Mesothelial cell of epicardium (in vitro differentiated cells): Measurements from ENCODE around the gene CD6. TPM values are rescaled to one million over a fixed set of nuclear protein-coding genes. Genes with fewer than 3 reads are reported as not detected.

Source experiments
- DNase-seq, 2 experiments: peaks; one replicate each; pipeline ENCODE4 v3.0.0; 2021; ENCODE audit warnings: low spot score in 2 of 2; ENCODE audit not compliant: unreplicated experiment in 2 of 2
- H3K27ac Mint-ChIP-seq: 2 replicates; pipeline ENCODE4 v1.8.0; 2021; ENCODE audit warnings: mixed read lengths
- H3K27me3 Mint-ChIP-seq: 2 replicates; pipeline ENCODE4 v1.8.0; 2021; ENCODE audit warnings: low read depth, mixed read lengths
- H3K36me3 Mint-ChIP-seq: 2 replicates; pipeline ENCODE4 v1.8.0; 2021; ENCODE audit warnings: mixed read lengths
- H3K4me1 Mint-ChIP-seq: 2 replicates; pipeline ENCODE4 v1.8.0; 2021; ENCODE audit warnings: mixed read lengths
- H3K4me3 Mint-ChIP-seq: 2 replicates; pipeline ENCODE4 v1.8.0; 2021; ENCODE audit warnings: mild to moderate bottlenecking, moderate library complexity, mixed read lengths
- H3K9me3 Mint-ChIP-seq: 2 replicates; pipeline ENCODE4 v1.8.0; 2021; ENCODE audit warnings: mixed read lengths
- CTCF ChIP-seq: fragments of 200-600 bp; sonication (generic); IDR thresholded peaks from one replicate; pipeline ENCODE4 v1.5.0; 2021; ENCODE audit warnings: antibody characterized with exemption; ENCODE audit not compliant: unreplicated experiment
- total RNA-seq: library from RNA; stranded (reverse); gene quantifications from 3 replicates; pipeline ENCODE4 v1.2.1, GENCODE V29; 2021

Gene CD6
- total RNA-seq, 1 donor from 2014 or later: 0.31 TPM

GRCh38 chr11:60987577-60988277 is 16.2 kb downstream of the CD6 start:
- Mint-ChIP-seq H3K4me3 (no peak overlapping the region), H3K9me3 (no peaks in the 10 kb centered on the region), H3K4me1 (peaks cover 6% of the 10 kb centered on the region), H3K36me3 (no peaks in the 10 kb centered on the region), H3K27me3 (peaks cover 44% of the 10 kb centered on the region), H3K27ac (no peak overlapping the region)
- DNase-seq: no peak
- TF ChIP-seq CTCF: no peak

DNA sequence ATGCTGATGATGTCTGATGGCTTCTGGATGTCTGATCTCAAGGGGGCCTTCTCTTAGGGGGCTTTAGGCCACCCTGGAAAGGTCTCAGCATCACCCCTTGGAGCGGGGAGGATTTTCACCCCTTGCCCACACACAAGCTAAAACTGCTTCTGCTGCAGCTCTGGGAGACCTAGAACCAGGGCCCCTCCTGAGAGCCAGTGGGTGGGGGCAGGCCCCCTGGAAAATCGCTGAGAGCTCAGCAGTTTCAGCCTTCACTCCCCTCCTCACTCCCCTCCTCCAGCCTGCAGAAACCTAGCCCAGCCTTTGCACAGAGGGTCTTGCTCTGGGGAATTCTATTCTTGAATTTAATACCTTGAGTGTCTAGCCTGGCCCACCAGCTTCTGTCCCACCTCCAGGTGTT is 17.2 kb downstream of the CD6 start:
- Mint-ChIP-seq H3K4me3 (no peak overlapping the region), H3K4me1 (peaks cover 15% of the 10 kb centered on the region), H3K9me3 (no peaks in the 10 kb centered on the region), H3K27me3 (peaks cover 45% of the 10 kb centered on the region), H3K36me3 (no peaks in the 10 kb centered on the region), H3K27ac (no peak overlapping the region)
- no peak for DNase-seq
- no peak for TF ChIP-seq CTCF

DNA sequence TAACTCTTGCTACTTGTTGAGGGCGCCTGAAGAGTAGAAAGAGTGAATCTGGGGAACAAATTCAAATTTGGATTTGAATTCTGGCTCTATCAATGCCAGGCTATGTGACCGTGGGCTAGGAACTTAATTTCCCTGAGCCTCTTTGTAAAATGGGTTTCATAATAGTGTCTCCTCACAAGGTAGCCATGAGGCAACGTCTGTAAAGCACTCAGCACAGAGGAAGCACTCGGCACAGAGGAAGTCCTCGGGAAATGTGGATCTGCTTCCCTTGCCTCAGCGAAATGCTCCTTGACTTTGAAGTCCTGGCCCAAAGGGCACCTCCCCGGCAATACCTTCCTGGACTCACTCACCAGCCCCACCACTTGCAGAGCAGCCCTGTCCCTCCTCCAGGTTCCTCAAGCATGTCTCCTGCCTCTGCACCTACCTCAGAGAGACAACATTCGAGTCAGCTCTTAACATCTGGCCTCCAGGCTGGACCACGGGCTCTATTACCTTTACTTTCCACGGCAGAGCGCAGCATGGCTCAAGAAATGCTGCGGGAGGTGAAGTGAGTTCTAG is 17.7 kb downstream of the CD6 start:
- no peak for DNase-seq
- peaks cover 45% of the 10 kb centered on the region for H3K27me3 Mint-ChIP-seq
- no peak overlapping the region for H3K27ac Mint-ChIP-seq
- no peak overlapping the region for H3K4me3 Mint-ChIP-seq
- H3K4me1 Mint-ChIP-seq: peaks cover 18% of the 10 kb centered on the region
- H3K36me3 Mint-ChIP-seq: no peaks in the 10 kb centered on the region
- no peak for TF ChIP-seq CTCF
- H3K9me3 Mint-ChIP-seq: no peaks in the 10 kb centered on the region

DNA sequence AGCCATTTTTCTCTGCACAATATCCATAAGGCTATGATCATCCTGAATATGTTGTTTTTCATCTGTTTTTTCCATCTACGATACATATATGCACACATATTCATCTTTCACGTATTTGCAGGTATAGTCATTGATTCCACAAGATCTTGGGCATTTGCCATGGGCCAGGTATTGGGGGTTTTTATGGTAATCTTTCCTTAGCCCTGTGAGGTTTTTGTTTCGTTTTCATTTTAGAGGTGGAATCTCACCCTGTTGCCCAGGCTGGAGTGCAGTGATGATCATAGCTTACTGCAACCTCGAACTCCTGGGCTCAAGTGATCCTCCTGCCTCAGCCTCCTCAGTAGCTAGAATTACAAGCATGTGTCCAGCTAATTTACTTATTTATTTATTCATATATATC is 20.0 kb downstream of the CD6 start:
- peaks cover 40% of the 10 kb centered on the region for H3K27me3 Mint-ChIP-seq
- no peaks in the 10 kb centered on the region for H3K36me3 Mint-ChIP-seq
- no peak overlapping the region for H3K27ac Mint-ChIP-seq

GRCh38 chr11:60992842-60993409 is 21.4 kb downstream of the CD6 start:
- no peak overlapping the region for H3K4me3 Mint-ChIP-seq
- H3K4me1 Mint-ChIP-seq: peaks cover 24% of the 10 kb centered on the region
- H3K27ac Mint-ChIP-seq: no peak overlapping the region
- no peak for TF ChIP-seq CTCF
- no peaks in the 10 kb centered on the region for H3K36me3 Mint-ChIP-seq
- peaks cover 34% of the 10 kb centered on the region for H3K27me3 Mint-ChIP-seq
- no peak for DNase-seq
- no peaks in the 10 kb centered on the region for H3K9me3 Mint-ChIP-seq

More for the DNA sequence above, 20.0 kb downstream of the CD6 start:
- Mint-ChIP-seq H3K4me3 (no peak overlapping the region), H3K9me3 (no peaks in the 10 kb centered on the region), H3K4me1 (peaks cover 24% of the 10 kb centered on the region)
- no peak for TF ChIP-seq CTCF
- no peak for DNase-seq
